GM20000 (cell line): ENCODE results near the gene DIS3L2.
A peak's percentile ranks its signal among the peaks of the same experiment; 100 is the strongest.

Source experiments
- DNase-seq: peaks from one replicate; pipeline ENCODE4 v3.0.0; 2012; ENCODE audit warnings: low spot score
- TF ChIP-seq, protein P1 (sequence below): IDR thresholded peaks from 2 replicates; pipeline ENCODE4 v1.5.1; 2012; ENCODE audit warnings: mild to moderate bottlenecking, control low read depth; ENCODE audit errors: extremely low read depth, missing control alignments

Gene DIS3L2

DNA sequence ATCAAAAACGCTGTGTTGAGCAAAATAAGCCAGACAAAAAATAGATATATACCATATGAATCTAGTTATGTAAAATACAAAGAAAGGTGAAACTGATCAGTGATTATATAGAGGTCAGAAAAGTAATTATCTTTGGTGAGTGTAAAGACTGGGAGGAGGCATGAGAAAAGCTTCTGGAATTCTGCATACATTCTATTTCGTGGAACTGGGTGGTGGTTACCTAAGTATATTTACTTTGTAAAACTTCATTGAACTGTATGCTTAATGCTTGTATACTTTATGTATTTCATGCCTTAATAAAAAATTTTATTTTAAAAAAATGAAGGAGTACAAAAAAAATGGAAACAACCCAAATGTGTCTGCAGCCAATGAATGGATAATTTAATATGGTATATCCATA, 263.9 kb downstream of the DIS3L2 start:
- DNase-seq: no peak
- TF ChIP-seq, protein P1, sequence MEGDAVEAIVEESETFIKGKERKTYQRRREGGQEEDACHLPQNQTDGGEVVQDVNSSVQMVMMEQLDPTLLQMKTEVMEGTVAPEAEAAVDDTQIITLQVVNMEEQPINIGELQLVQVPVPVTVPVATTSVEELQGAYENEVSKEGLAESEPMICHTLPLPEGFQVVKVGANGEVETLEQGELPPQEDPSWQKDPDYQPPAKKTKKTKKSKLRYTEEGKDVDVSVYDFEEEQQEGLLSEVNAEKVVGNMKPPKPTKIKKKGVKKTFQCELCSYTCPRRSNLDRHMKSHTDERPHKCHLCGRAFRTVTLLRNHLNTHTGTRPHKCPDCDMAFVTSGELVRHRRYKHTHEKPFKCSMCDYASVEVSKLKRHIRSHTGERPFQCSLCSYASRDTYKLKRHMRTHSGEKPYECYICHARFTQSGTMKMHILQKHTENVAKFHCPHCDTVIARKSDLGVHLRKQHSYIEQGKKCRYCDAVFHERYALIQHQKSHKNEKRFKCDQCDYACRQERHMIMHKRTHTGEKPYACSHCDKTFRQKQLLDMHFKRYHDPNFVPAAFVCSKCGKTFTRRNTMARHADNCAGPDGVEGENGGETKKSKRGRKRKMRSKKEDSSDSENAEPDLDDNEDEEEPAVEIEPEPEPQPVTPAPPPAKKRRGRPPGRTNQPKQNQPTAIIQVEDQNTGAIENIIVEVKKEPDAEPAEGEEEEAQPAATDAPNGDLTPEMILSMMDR: no peak

DNA sequence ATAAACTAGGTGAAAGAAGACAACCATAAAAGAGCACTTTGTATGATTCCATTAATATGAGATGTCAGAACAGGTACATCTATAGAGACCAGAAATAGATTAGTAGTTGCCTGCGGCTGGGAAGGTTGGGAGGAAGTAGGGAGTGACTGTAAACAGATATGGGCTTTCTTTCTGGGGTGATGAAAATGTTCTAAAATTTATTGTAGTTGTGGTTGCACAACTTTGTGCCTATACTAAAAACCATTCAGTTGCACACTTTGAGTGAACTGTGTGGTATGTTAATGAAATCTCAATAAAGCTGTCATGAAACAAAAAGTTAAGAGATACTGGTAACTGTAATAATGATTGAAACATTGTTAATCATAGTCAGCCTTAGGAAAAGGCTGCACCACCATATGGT, 264.4 kb downstream of the DIS3L2 start:
- no peak for DNase-seq
- TF ChIP-seq, protein P1: no peak

DNA sequence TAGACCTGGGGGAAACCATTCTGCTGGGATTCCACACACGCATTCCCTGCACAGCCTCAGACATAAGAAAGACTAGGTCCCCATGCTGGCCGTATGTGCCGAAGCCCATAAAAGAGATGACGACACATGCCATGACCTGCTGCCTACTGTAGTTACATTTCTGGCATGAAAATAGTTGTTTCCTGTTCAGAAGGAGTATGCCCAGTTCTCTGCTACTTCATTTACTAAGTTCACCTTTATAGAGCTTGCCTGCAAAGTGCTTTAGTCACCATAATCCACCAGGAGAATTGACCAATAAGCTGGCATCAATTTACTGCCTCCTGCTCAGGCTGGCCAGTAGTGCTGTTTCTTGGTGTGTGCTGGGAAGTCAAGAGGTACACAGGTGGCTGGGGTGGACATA, 266.8 kb downstream of the DIS3L2 start:
- TF ChIP-seq, protein P1: no peak
- DNase-seq: no peak

DNA sequence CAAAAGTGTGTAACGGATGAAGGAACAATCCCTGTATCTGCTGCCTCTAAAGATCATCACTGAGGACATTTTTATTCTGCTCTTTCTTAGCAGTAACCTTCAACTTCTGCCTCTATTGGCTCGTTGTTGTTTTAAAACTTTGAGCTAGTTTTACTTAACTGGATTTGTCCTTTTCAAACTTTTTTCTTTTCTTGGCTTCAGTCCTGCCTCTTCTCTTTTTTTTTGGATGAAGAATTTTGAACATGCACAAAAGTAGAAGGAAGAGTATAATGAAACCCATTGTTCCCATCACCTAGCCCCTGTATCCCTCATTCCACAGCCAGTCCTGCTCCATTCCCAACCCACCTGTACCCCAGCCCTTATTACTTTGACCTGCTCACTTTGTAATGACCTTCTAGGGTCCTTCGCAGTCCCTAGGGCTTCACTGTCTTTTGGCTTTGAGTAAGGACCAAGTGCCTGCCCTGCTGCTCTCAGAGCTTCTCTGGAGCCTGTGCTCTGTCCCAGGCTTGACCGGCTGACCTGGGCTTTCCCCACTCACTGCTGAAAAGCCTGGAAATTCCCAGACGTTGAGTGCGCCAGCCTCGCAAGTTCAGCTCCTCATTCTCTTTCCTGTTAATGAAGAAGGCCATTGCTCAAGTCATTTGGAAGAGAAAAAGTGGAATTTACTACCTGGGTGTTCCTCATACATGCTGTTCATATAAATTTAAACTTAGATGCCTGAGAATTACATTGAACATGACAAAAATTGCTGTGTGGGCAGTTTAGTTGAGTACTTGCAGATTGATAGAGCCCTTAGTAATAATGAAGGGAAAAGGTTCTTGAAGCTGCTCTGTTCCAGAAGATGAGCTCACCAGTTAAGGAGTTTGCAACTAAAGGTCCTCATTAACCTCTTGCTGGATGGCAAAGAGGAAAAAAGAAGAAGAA, 267.7 kb downstream of the DIS3L2 start:
- TF ChIP-seq, protein P1: no peak
- no peak for DNase-seq

DNA sequence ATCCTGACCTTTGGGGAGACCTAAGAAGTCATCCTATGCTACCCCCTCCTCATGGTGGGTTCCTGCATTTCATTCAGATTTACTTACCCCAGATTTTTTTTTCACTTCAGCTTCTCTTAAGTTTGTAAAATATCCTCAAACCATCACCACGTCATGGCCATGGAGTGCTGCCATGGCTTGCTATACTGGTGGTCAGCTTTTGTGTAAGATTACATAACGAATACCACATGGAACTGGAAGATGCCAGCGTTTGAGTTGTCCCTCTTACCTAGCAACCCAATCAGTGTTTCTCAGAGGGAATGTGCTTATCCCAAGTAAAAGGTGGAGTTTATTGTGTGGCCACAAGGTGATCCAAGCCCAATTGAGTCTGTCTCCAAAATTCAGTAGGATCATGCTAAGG, 268.4 kb downstream of the DIS3L2 start:
- DNase-seq: no peak
- TF ChIP-seq, protein P1: no peak

DNA sequence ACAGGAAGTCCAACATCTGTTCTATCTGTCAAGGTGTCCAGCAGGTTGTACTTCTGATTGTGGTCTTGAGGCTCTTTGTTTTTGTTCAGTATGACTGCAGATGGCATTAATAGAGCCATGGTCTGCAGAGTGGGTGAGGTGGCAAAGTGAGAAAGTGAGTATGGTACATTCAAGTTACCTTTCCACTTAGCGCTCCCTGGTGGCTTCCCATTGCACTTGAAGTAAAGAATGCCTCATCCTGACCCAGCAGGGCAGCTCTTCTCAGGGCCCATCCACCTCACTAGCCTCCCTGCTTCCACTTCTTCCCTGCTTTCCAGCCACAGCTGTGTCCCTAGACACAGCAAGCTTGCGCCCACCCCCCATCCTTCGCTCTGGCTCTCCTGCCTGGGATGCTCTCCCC, 269.0 kb downstream of the DIS3L2 start:
- DNase-seq: peak; percentile 27
- TF ChIP-seq, protein P1: no peak

DNA sequence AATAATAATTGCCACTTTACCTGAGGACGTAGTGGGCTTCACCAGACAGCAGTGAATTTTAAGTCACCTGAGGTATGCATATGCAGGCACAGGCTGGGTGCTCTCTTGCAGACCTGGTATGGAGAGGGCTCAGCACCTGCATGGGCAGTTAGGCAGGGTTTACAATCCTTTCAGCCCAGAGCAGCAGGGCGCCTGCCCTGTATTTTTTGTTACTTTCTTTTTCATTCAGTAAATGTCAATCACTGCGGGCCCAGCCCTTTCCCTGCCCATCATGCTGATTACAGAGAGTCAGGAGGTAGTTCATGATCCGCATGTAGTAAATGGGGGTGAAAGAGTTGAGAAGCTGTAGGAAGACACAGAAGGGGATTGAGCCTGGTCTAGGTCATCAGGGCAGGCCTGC, 270.0 kb downstream of the DIS3L2 start:
- TF ChIP-seq, protein P1: no peak
- DNase-seq: no peak
